Thoracic aorta (tissue), 2 donors: Measurements from ENCODE around the gene NBEAL2. TPM values are rescaled to one million over a fixed set of nuclear protein-coding genes. Genes with fewer than 3 reads are reported as not detected.

Experiments
- ATAC-seq: fragments of 150-250 bp; one replicate; pipeline ENCODE4 v1.8.0; 2017; ENCODE audit warnings: low read depth; ENCODE audit not compliant: insufficient number of reproducible peaks, low FRiP score
- DNase-seq: peaks from one replicate; pipeline ENCODE4 v3.0.0-alpha.2; 2020; ENCODE audit warnings: low spot score
- H3K27ac ChIP-seq, 2 donors: fragments of 200-600 bp; sonication (generic); 1 replicate in 1 of 2; 2 replicates in 1 of 2; pipeline ENCODE4 v1.5.1; 2016; ENCODE audit warnings: mild to moderate bottlenecking in 2 of 2, moderate library complexity in 2 of 2
- H3K27me3 ChIP-seq: fragments of 200-600 bp; sonication (generic); replicated peaks from 2 replicates; pipeline ENCODE4 v1.6.0; 2016; ENCODE audit warnings: mild to moderate bottlenecking; ENCODE audit not compliant: insufficient read depth
- H3K36me3 ChIP-seq: fragments of 200-600 bp; sonication (generic); one replicate; pipeline ENCODE4 v1.5.1; 2016
- H3K4me1 ChIP-seq, 2 donors: fragments of 200-600 bp; sonication (generic); 1 replicate in 1 of 2; 2 replicates in 1 of 2; pipeline versions ENCODE4 v1.5.1 to v1.6.0; 2016; ENCODE audit warnings: low read depth in 2 of 2, mild to moderate bottlenecking in 1 of 2; ENCODE audit not compliant: control insufficient read depth in 1 of 2
- H3K4me3 ChIP-seq: fragments of 200-600 bp; sonication (generic); 2 replicates; pipeline ENCODE4 v1.5.1; 2016; ENCODE audit warnings: mild to moderate bottlenecking
- H3K9me3 ChIP-seq: fragments of 200-600 bp; sonication (generic); 2 replicates; pipeline ENCODE4 v1.5.1; 2016
- total RNA-seq, 2 donors: library from RNA; depleted of rRNA; stranded (reverse); fragments of >200 nt; gene quantifications; one replicate each; pipeline versions ENCODE4 v1.1.0 to v1.2.3, GENCODE V29; 2016
- TF ChIP-seq, protein P1 (sequence below): fragments of 200-600 bp; sonication (generic); IDR thresholded peaks from one replicate; pipeline ENCODE4 v1.5.1; 2019; ENCODE audit warnings: antibody characterized with exemption

NBEAL2 gene
- total RNA-seq, 2 donors from 2014 or later, result 39.7 to 48.7 TPM

- ATAC-seq, result no peak
- no peaks in the 10 kb centered on the region for H3K4me1 ChIP-seq
- TF ChIP-seq, protein P1, sequence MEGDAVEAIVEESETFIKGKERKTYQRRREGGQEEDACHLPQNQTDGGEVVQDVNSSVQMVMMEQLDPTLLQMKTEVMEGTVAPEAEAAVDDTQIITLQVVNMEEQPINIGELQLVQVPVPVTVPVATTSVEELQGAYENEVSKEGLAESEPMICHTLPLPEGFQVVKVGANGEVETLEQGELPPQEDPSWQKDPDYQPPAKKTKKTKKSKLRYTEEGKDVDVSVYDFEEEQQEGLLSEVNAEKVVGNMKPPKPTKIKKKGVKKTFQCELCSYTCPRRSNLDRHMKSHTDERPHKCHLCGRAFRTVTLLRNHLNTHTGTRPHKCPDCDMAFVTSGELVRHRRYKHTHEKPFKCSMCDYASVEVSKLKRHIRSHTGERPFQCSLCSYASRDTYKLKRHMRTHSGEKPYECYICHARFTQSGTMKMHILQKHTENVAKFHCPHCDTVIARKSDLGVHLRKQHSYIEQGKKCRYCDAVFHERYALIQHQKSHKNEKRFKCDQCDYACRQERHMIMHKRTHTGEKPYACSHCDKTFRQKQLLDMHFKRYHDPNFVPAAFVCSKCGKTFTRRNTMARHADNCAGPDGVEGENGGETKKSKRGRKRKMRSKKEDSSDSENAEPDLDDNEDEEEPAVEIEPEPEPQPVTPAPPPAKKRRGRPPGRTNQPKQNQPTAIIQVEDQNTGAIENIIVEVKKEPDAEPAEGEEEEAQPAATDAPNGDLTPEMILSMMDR, result no peak
- H3K9me3 ChIP-seq, result no peaks in the 10 kb centered on the region
- no peak overlapping the region for H3K27ac ChIP-seq
- H3K36me3 ChIP-seq, result peaks cover 21% of the 10 kb centered on the region
- DNase-seq, result no peak
- H3K27me3 ChIP-seq, result no peaks in the 10 kb centered on the region
- no peak overlapping the region for H3K4me3 ChIP-seq
Measured at GRCh38 chr3:46997453-46998091, 18.1 kb downstream of the NBEAL2 start.

DNA sequence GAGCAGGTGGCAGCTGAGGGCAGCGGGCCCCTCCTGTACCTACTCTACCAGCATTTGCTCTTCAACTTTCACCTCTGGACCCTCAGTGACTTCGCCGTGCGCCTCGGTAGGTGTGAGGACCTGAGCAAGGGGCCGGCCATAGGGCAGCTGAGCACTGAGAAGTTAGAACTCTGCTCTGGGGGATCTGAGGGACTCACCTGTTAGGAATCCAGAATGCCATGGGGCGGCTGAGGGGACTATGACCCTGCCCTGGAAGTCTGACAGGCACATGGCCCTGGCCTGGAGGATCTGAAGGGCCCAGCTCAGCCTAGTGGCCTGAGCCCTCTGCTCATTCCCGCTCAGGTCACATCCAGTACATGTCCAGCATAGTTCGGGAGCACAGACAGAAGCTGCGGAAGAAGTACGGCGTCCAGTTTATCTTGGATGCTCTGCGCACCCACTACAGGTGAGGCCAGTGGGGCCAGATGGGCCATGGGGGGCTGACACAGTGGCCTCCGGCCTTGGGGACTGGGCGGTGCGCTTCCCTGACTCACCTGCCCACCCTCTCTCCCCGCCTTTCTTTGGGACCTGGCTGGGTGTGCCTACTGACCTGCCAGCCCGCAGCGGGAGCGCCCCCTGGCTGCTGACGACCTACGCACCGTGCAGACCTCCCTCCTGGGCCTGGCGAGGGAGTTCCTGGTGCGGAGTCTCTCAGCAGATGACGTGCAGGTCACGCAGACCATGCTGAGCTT is 18.8 kb downstream of the NBEAL2 start:
- DNase-seq (no peak), ATAC-seq (no peak)
- TF ChIP-seq, protein P1, result peak; percentile 71
- Histone ChIP-seq H3K36me3 (peaks cover 21% of the 10 kb centered on the region), H3K27ac (no peak overlapping the region), H3K4me3 (no peak overlapping the region), H3K9me3 (no peaks in the 10 kb centered on the region), H3K27me3 (no peaks in the 10 kb centered on the region), H3K4me1 (no peaks in the 10 kb centered on the region)

- Histone ChIP-seq H3K9me3 (no peaks in the 10 kb centered on the region), H3K36me3 (peaks cover 19% of the 10 kb centered on the region), H3K4me3 (no peak overlapping the region), H3K4me1 (no peaks in the 10 kb centered on the region), H3K27me3 (no peaks in the 10 kb centered on the region), H3K27ac (no peak overlapping the region)
- ATAC-seq (no peak), DNase-seq (no peak)
- TF ChIP-seq, protein P1, result no peak
Measured at GRCh38 chr3:46998852-46999515, 19.5 kb downstream of the NBEAL2 start.

GRCh38 chr3:46999516-47000197 is 20.2 kb downstream of the NBEAL2 start:
- no peaks in the 10 kb centered on the region for H3K4me1 ChIP-seq
- no peak for ATAC-seq
- H3K27ac ChIP-seq, result no peak overlapping the region
- peaks cover 24% of the 10 kb centered on the region for H3K36me3 ChIP-seq
- TF ChIP-seq, protein P1, result no peak
- no peaks in the 10 kb centered on the region for H3K27me3 ChIP-seq
- H3K9me3 ChIP-seq, result no peaks in the 10 kb centered on the region
- H3K4me3 ChIP-seq, result no peak overlapping the region
- DNase-seq, result no peak
